K562 (cell line): ENCODE measurements around the gene HRCT1. TPM values are rescaled to one million over a fixed set of nuclear protein-coding genes. Genes with fewer than 3 reads are reported as not detected.

Experiments used
- ATF3 ChIP-seq, 2 experiments: fragments of 450-650 bp in 1 of 2; sonication (generic) in 1 of 2; formaldehyde crosslinking in 1 of 2; IDR thresholded peaks in 1 of 2; conservative IDR thresholded peaks in 1 of 2; 2 replicates each; pipeline versions ENCODE4 v1.6.1 to v1.8.1; 2016 to 2023; ENCODE audit warnings: mild to moderate bottlenecking in 2 of 2, moderate library complexity in 2 of 2, inconsistent platforms in 1 of 2, missing genetic modification reagents in 1 of 2
- BRD4 ChIP-seq: fragments of 200-600 bp; sonication (generic); IDR thresholded peaks from 2 replicates; pipeline ENCODE4 v1.6.1; 2017; ENCODE audit warnings: inconsistent platforms
- C11orf30 ChIP-seq: fragments of 450-650 bp; IDR thresholded peaks from 2 replicates; pipeline ENCODE4 v1.6.1; 2016; ENCODE audit warnings: low read depth, mild to moderate bottlenecking
- CHD1 ChIP-seq: fragments of 200-600 bp; sonication (generic); IDR thresholded peaks from one replicate; pipeline ENCODE4 v1.6.1; 2012; ENCODE audit warnings: mild to moderate bottlenecking, moderate library complexity, low read length, inconsistent platforms
- DLX4 ChIP-seq: fragments of 250-450 bp; sonication (Bioruptor Pico); IDR thresholded peaks from 2 replicates; pipeline ENCODE4 v1.6.1; 2021; ENCODE audit warnings: mild to moderate bottlenecking
- ESRRA ChIP-seq: fragments of 450-650 bp; IDR thresholded peaks from 2 replicates; pipeline ENCODE4 v1.6.1; 2014; ENCODE audit warnings: low read depth, mild to moderate bottlenecking, moderate library complexity, borderline replicate concordance
- MAFG ChIP-seq: fragments of 450-650 bp; conservative IDR thresholded peaks from 2 replicates; pipeline ENCODE4 v1.6.1; 2016; ENCODE audit warnings: missing genetic modification characterization, missing compliant biosample characterization
- MAFK ChIP-seq: IDR thresholded peaks from 2 replicates; pipeline ENCODE4 v1.6.1; 2011; ENCODE audit warnings: low read length, improper control_type of control experiment
- MNT ChIP-seq, 2 experiments: fragments of 450-650 bp; conservative IDR thresholded peaks; 2 replicates each; pipeline ENCODE4 v1.6.1; 2017; ENCODE audit warnings: mild to moderate bottlenecking in 2 of 2, moderate library complexity in 2 of 2
- MTA1 ChIP-seq: fragments of 450-650 bp; IDR thresholded peaks from 2 replicates; pipeline ENCODE4 v1.6.1; 2017; ENCODE audit warnings: borderline replicate concordance
- NFRKB ChIP-seq: fragments of 450-650 bp; IDR thresholded peaks from 2 replicates; pipeline ENCODE4 v1.6.1; 2016; ENCODE audit warnings: low read depth
- POLR2A ChIP-seq: fragments of 450-650 bp; conservative IDR thresholded peaks from 2 replicates; pipeline ENCODE4 v1.6.1; 2016
- TCF3 ChIP-seq: sonication (generic); formaldehyde crosslinking; IDR thresholded peaks from 2 replicates; pipeline ENCODE4 v1.4.0; 2020; ENCODE audit warnings: mild to moderate bottlenecking, missing genetic modification reagents
- TEAD1 ChIP-seq, 2 experiments: fragments of 450-650 bp in 1 of 2; sonication (generic) in 1 of 2; formaldehyde crosslinking; IDR thresholded peaks; 2 replicates each; pipeline versions ENCODE4 v1.4.0 to v1.8.0; 2020 to 2022; ENCODE audit warnings: mild to moderate bottlenecking in 2 of 2, missing genetic modification reagents in 1 of 2
- ZFX ChIP-seq: sonication (generic); formaldehyde crosslinking; IDR thresholded peaks from 2 replicates; pipeline ENCODE4 v1.8.0; 2022; ENCODE audit warnings: mild to moderate bottlenecking, missing genetic modification reagents, moderate library complexity
- ZNF778 ChIP-seq: fragments of 450-650 bp; formaldehyde crosslinking; IDR thresholded peaks from 2 replicates; pipeline ENCODE4 v1.4.0; 2020; ENCODE audit warnings: mild to moderate bottlenecking, moderate library complexity
- ZNF830 ChIP-seq: fragments of 250-450 bp; sonication (Bioruptor Pico); IDR thresholded peaks from 2 replicates; pipeline ENCODE4 v1.5.0; 2021; ENCODE audit warnings: mild to moderate bottlenecking
- polyA plus RNA-seq, 8 experiments: library from polyadenylated mRNA; depleted of rRNA in 4 of 8; stranded (reverse) in 5 of 8; unstranded in 3 of 8; fragments of >200 nt; fragmentation: Nextera tagmentation in 2 of 8; fragmentation: Illumina TruSeq in 1 of 8; extraction: Ambion mirVana in 2 of 8; extraction: Trizol in 1 of 8; gene quantifications; 2 replicates each; pipeline versions ENCODE4 v1.2.1 to v1.2.3, GENCODE V29; 2011 to 2014; ENCODE audit warnings: inconsistent platforms in 1 of 8, missing spikeins in 1 of 8
- total RNA-seq, 7 experiments: library from RNA; depleted of rRNA in 6 of 7; stranded (reverse); fragments of >200 nt in 6 of 7; fragmentation: Illumina TruSeq in 2 of 7; extraction: Trizol in 2 of 7; gene quantifications; 2 replicates each; pipeline versions ENCODE4 v1.2.1 to v1.2.3, GENCODE V29; 2011 to 2021; ENCODE audit warnings: low replicate concordance in 1 of 7
- TF ChIP-seq, protein P1 (sequence below): fragments of 150-350 bp; IDR thresholded peaks from 2 replicates; pipeline ENCODE4 v1.6.1; 2014; ENCODE audit warnings: low read depth, mild to moderate bottlenecking, low read length, borderline replicate concordance
- TF ChIP-seq, protein P2 (sequence below), 2 experiments: fragments of 200-800 bp in 1 of 2; sonication (Bioruptor generic) in 1 of 2; sonication (generic) in 1 of 2; formaldehyde crosslinking in 1 of 2; IDR thresholded peaks in 1 of 2; conservative IDR thresholded peaks in 1 of 2; 2 replicates each; pipeline versions ENCODE4 v1.5.0 to v1.6.1; 2016 to 2020; ENCODE audit warnings: missing compliant biosample characterization in 1 of 2, missing genetic modification characterization in 1 of 2, missing genetic modification reagents in 1 of 2

The HRCT1 gene
- total and polyA plus RNA-seq, 9 of the 15 experiments (the other 6 are each of a cell fraction or from before 2014, with no cell fraction given), result 0.40 TPM; not detected in 8

DNA sequence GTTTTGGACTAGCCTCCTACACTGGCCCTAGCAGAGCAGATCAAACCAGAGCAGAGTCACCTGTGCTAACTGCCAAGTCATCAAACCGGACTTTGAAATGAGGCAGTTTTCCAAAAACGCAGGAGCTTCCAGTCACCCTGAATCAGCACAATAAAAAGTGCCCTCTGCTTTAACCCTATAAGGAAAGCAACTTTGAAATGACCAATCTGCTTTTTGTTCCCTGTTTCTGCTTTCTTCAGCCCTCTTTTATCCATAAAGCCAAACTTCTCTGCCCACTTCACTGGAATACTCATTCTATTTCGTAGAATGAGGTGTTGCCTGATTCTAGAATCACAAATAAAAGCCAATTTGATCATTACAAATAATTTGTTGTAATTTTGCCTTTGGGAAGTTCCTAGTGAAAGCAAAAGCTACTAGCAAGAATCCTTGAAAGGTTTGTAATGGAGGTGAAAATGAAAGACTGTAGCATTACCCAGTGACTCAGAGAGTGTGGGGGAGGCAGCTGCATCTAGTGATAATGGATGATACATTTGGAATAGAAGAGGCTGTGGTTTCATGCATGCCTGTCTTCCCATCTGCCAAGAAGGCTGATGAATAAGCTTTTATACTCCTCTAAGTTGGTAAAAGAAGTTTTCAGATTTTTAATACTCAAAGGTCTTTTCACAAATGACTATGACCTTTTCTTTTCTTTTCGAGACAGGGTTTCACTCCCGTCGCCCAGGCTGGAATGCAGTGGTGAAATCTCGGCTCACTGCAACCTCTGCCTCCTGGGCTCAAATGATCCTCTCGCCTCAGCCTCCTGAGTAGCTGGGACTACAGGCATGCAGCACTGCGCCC lies 18.1 kb downstream of the HRCT1 start (continued):
- TF ChIP-seq MNT (conservative IDR thresholded peaks at IDR 0.05) (peak in 1 of 2 experiments; percentile 29; a peak in 2 of 4 replicates), NFRKB (peak; percentile 66), CHD1 (peak; percentile 45), C11orf30 (peak; percentile 99), ATF3 (IDR thresholded peaks at IDR 0.05) (peak; percentile 93), ATF3 (CRISPR knock-in tag; conservative IDR thresholded peaks at IDR 0.05) (peak; percentile 76; the same call in 1 of the 2 replicates), ESRRA (peak; percentile 69; the same call in 1 of the 2 replicates), TEAD1 (CRISPR knock-in tag; IDR thresholded peaks at IDR 0.05) (peak; percentile 45 to 69; a peak in 2 of 4 replicates), TCF3 (CRISPR knock-in tag) (peak; percentile 85), MTA1 (0 out of 2 replicates have a peak, but pooled peaks have one; percentile 38), ZFX (CRISPR knock-in tag) (no peak), ZNF830 (CRISPR knock-in tag) (no peak), ZNF778 (no peak), MAFG (tag) (peak; percentile 99), MAFK (peak; percentile 97), BRD4 (peak; percentile 66; the same call in 1 of the 2 replicates), DLX4 (no peak), POLR2A (peak; percentile 34)
- TF ChIP-seq, protein P1, sequence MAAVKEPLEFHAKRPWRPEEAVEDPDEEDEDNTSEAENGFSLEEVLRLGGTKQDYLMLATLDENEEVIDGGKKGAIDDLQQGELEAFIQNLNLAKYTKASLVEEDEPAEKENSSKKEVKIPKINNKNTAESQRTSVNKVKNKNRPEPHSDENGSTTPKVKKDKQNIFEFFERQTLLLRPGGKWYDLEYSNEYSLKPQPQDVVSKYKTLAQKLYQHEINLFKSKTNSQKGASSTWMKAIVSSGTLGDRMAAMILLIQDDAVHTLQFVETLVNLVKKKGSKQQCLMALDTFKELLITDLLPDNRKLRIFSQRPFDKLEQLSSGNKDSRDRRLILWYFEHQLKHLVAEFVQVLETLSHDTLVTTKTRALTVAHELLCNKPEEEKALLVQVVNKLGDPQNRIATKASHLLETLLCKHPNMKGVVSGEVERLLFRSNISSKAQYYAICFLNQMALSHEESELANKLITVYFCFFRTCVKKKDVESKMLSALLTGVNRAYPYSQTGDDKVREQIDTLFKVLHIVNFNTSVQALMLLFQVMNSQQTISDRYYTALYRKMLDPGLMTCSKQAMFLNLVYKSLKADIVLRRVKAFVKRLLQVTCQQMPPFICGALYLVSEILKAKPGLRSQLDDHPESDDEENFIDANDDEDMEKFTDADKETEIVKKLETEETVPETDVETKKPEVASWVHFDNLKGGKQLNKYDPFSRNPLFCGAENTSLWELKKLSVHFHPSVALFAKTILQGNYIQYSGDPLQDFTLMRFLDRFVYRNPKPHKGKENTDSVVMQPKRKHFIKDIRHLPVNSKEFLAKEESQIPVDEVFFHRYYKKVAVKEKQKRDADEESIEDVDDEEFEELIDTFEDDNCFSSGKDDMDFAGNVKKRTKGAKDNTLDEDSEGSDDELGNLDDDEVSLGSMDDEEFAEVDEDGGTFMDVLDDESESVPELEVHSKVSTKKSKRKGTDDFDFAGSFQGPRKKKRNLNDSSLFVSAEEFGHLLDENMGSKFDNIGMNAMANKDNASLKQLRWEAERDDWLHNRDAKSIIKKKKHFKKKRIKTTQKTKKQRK, result no peak
- TF ChIP-seq, protein P2, sequence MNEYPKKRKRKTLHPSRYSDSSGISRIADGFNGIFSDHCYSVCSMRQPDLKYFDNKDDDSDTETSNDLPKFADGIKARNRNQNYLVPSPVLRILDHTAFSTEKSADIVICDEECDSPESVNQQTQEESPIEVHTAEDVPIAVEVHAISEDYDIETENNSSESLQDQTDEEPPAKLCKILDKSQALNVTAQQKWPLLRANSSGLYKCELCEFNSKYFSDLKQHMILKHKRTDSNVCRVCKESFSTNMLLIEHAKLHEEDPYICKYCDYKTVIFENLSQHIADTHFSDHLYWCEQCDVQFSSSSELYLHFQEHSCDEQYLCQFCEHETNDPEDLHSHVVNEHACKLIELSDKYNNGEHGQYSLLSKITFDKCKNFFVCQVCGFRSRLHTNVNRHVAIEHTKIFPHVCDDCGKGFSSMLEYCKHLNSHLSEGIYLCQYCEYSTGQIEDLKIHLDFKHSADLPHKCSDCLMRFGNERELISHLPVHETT (CRISPR knock-in tag; conservative IDR thresholded peaks at IDR 0.05 in 1 of 2, IDR thresholded peaks at IDR 0.05 in 1 of 2), result peak in 1 of 2 experiments; percentile 69; a peak in 2 of 4 replicates
